Activated T-cell treated with anti-CD3 and anti-CD28 coated beads, Interleukin-2, amount 50 U/mL, for 24 hours (primary cell): ENCODE data around the gene CCDC186.
A peak's percentile ranks its signal among the peaks of the same experiment; 100 is the strongest.

Experiments used
- DNase-seq: peaks from one replicate; pipeline ENCODE4 v3.0.0-alpha.2; 2020
- H3K27ac Mint-ChIP-seq: 2 replicates; pipeline ENCODE4 v1.8.0; 2020; ENCODE audit warnings: mild to moderate bottlenecking, mixed read lengths
- H3K27me3 Mint-ChIP-seq: 2 replicates; pipeline ENCODE4 v1.8.0; 2020; ENCODE audit warnings: mixed read lengths
- H3K36me3 Mint-ChIP-seq: 2 replicates; pipeline ENCODE4 v1.8.0; 2020; ENCODE audit warnings: low read depth, mixed read lengths
- H3K4me1 Mint-ChIP-seq: 2 replicates; pipeline ENCODE4 v1.8.0; 2020; ENCODE audit warnings: low read depth, mixed read lengths
- H3K4me3 Mint-ChIP-seq: 2 replicates; pipeline ENCODE4 v1.8.0; 2020; ENCODE audit warnings: mild to moderate bottlenecking, moderate library complexity, mixed read lengths
- H3K9me3 Mint-ChIP-seq: 2 replicates; pipeline ENCODE4 v1.8.0; 2020; ENCODE audit warnings: mixed read lengths

CCDC186 gene

GRCh38 chr10:114173921-114174694, at the start of gene CCDC186:
Gene CCDC186, minus strand, starts transcription at chr10:114174203. Its CDS starts 10,935 bp downstream, at chr10:114163268.
- peaks cover 28% of the 10 kb centered on the region for H3K36me3 Mint-ChIP-seq
- H3K4me3 Mint-ChIP-seq, result peak within 1 kb of the TSS; percentile 97
- peak within 1 kb of the TSS; percentile 98 for H3K27ac Mint-ChIP-seq
- H3K9me3 Mint-ChIP-seq, result no peaks in the 10 kb centered on the region
- H3K4me1 Mint-ChIP-seq, result peaks cover 44% of the 10 kb centered on the region
- H3K27me3 Mint-ChIP-seq, result no peaks in the 10 kb centered on the region
- peak; percentile 98 for DNase-seq

GRCh38 chr10:114223066-114223465, 49.1 kb upstream of the CCDC186 start:
- no peak for DNase-seq
- H3K4me3 Mint-ChIP-seq, result no peak overlapping the region
- H3K36me3 Mint-ChIP-seq, result no peaks in the 10 kb centered on the region
- H3K4me1 Mint-ChIP-seq, result no peaks in the 10 kb centered on the region
- no peak overlapping the region for H3K27ac Mint-ChIP-seq
- no peaks in the 10 kb centered on the region for H3K9me3 Mint-ChIP-seq
- peaks cover 38% of the 10 kb centered on the region for H3K27me3 Mint-ChIP-seq

- DNase-seq, result no peak
- Mint-ChIP-seq H3K9me3 (no peaks in the 10 kb centered on the region), H3K4me3 (no peak overlapping the region), H3K27me3 (peaks cover 33% of the 10 kb centered on the region), H3K27ac (no peak overlapping the region), H3K4me1 (no peaks in the 10 kb centered on the region), H3K36me3 (no peaks in the 10 kb centered on the region)
Observed at GRCh38 chr10:114221235-114221634, 47.2 kb upstream of the CCDC186 start.

- Mint-ChIP-seq H3K4me1 (no peaks in the 10 kb centered on the region), H3K36me3 (no peaks in the 10 kb centered on the region), H3K27ac (no peak overlapping the region), H3K27me3 (peaks cover 29% of the 10 kb centered on the region), H3K9me3 (no peaks in the 10 kb centered on the region), H3K4me3 (no peak overlapping the region)
- no peak for DNase-seq
Observed at GRCh38 chr10:114220281-114220680, 46.3 kb upstream of the CCDC186 start.

- no peak for DNase-seq
- Mint-ChIP-seq H3K4me3 (no peak overlapping the region), H3K27me3 (peaks cover 12% of the 10 kb centered on the region), H3K4me1 (no peaks in the 10 kb centered on the region), H3K27ac (no peak overlapping the region), H3K36me3 (no peaks in the 10 kb centered on the region), H3K9me3 (no peaks in the 10 kb centered on the region)
Observed at GRCh38 chr10:114215033-114215432, 41.0 kb upstream of the CCDC186 start.

GRCh38 chr10:114212153-114212552, 38.1 kb upstream of the CCDC186 start:
- DNase-seq, result no peak
- no peak overlapping the region for H3K27ac Mint-ChIP-seq
- H3K27me3 Mint-ChIP-seq, result peaks cover 3% of the 10 kb centered on the region
- H3K4me1 Mint-ChIP-seq, result no peaks in the 10 kb centered on the region
- no peaks in the 10 kb centered on the region for H3K36me3 Mint-ChIP-seq
- no peak overlapping the region for H3K4me3 Mint-ChIP-seq
- H3K9me3 Mint-ChIP-seq, result no peaks in the 10 kb centered on the region

GRCh38 chr10:114208351-114208750, 34.3 kb upstream of the CCDC186 start:
- Mint-ChIP-seq H3K36me3 (no peaks in the 10 kb centered on the region), H3K27ac (no peak overlapping the region), H3K4me1 (no peaks in the 10 kb centered on the region), H3K4me3 (no peak overlapping the region), H3K9me3 (no peaks in the 10 kb centered on the region), H3K27me3 (peaks cover 13% of the 10 kb centered on the region)
- no peak for DNase-seq

- no peaks in the 10 kb centered on the region for H3K36me3 Mint-ChIP-seq
- H3K9me3 Mint-ChIP-seq, result no peaks in the 10 kb centered on the region
Observed at GRCh38 chr10:114207349-114207748, 33.3 kb upstream of the CCDC186 start.

GRCh38 chr10:114206902-114207301, 32.9 kb upstream of the CCDC186 start:
- Mint-ChIP-seq H3K4me3 (no peak overlapping the region), H3K9me3 (no peaks in the 10 kb centered on the region), H3K27ac (no peak overlapping the region), H3K36me3 (no peaks in the 10 kb centered on the region), H3K27me3 (peaks cover 18% of the 10 kb centered on the region), H3K4me1 (no peaks in the 10 kb centered on the region)
- no peak for DNase-seq

More at GRCh38 chr10:114207349-114207748, 33.3 kb upstream of the CCDC186 start:
- Mint-ChIP-seq H3K4me1 (no peaks in the 10 kb centered on the region), H3K27ac (no peak overlapping the region), H3K4me3 (no peak overlapping the region), H3K27me3 (peaks cover 18% of the 10 kb centered on the region)
- no peak for DNase-seq

GRCh38 chr10:114202812-114203211, 28.8 kb upstream of the CCDC186 start:
- Mint-ChIP-seq H3K4me1 (no peaks in the 10 kb centered on the region), H3K36me3 (no peaks in the 10 kb centered on the region), H3K27me3 (peaks cover 44% of the 10 kb centered on the region), H3K9me3 (no peaks in the 10 kb centered on the region), H3K4me3 (no peak overlapping the region), H3K27ac (no peak overlapping the region)
- no peak for DNase-seq

- Mint-ChIP-seq H3K4me3 (no peak overlapping the region), H3K27me3 (peaks cover 54% of the 10 kb centered on the region), H3K9me3 (no peaks in the 10 kb centered on the region)
Observed at GRCh38 chr10:114199239-114199638, 25.2 kb upstream of the CCDC186 start.

GRCh38 chr10:114195079-114195478, 21.1 kb upstream of the CCDC186 start:
- no peak for DNase-seq
- Mint-ChIP-seq H3K4me1 (peaks cover 5% of the 10 kb centered on the region), H3K9me3 (no peaks in the 10 kb centered on the region), H3K36me3 (no peaks in the 10 kb centered on the region), H3K27me3 (peaks cover 49% of the 10 kb centered on the region), H3K27ac (no peak overlapping the region), H3K4me3 (no peak overlapping the region)

More at GRCh38 chr10:114199239-114199638, 25.2 kb upstream of the CCDC186 start:
- Mint-ChIP-seq H3K4me1 (peaks cover 5% of the 10 kb centered on the region), H3K36me3 (no peaks in the 10 kb centered on the region), H3K27ac (no peak overlapping the region)
- no peak for DNase-seq

- H3K27me3 Mint-ChIP-seq, result peaks cover 23% of the 10 kb centered on the region
- no peak overlapping the region for H3K27ac Mint-ChIP-seq
- no peaks in the 10 kb centered on the region for H3K4me1 Mint-ChIP-seq
- H3K9me3 Mint-ChIP-seq, result no peaks in the 10 kb centered on the region
- DNase-seq, result no peak
- H3K36me3 Mint-ChIP-seq, result no peaks in the 10 kb centered on the region
- no peak overlapping the region for H3K4me3 Mint-ChIP-seq
Observed at GRCh38 chr10:114189700-114190099, 15.7 kb upstream of the CCDC186 start.

GRCh38 chr10:114188900-114189299, 14.9 kb upstream of the CCDC186 start:
- H3K27me3 Mint-ChIP-seq, result peaks cover 21% of the 10 kb centered on the region

GRCh38 chr10:114188001-114188400, 14.0 kb upstream of the CCDC186 start:
- Mint-ChIP-seq H3K9me3 (no peaks in the 10 kb centered on the region), H3K4me1 (no peaks in the 10 kb centered on the region), H3K27ac (no peak overlapping the region), H3K36me3 (no peaks in the 10 kb centered on the region), H3K4me3 (no peak overlapping the region), H3K27me3 (peaks cover 12% of the 10 kb centered on the region)
- no peak for DNase-seq

More at GRCh38 chr10:114188900-114189299, 14.9 kb upstream of the CCDC186 start:
- no peaks in the 10 kb centered on the region for H3K4me1 Mint-ChIP-seq
- H3K4me3 Mint-ChIP-seq, result no peak overlapping the region
- DNase-seq, result no peak
- H3K36me3 Mint-ChIP-seq, result no peaks in the 10 kb centered on the region
- no peak overlapping the region for H3K27ac Mint-ChIP-seq
- H3K9me3 Mint-ChIP-seq, result no peaks in the 10 kb centered on the region
